Measurements from ENCODE around the gene KIF5C. TPM values are rescaled to one million over a fixed set of nuclear protein-coding genes. Genes with fewer than 3 reads are reported as not detected.

The KIF5C gene
- total and polyA plus RNA-seq, 9 donors = 0.73 to 18.7 (median 3.3) TPM

DNA sequence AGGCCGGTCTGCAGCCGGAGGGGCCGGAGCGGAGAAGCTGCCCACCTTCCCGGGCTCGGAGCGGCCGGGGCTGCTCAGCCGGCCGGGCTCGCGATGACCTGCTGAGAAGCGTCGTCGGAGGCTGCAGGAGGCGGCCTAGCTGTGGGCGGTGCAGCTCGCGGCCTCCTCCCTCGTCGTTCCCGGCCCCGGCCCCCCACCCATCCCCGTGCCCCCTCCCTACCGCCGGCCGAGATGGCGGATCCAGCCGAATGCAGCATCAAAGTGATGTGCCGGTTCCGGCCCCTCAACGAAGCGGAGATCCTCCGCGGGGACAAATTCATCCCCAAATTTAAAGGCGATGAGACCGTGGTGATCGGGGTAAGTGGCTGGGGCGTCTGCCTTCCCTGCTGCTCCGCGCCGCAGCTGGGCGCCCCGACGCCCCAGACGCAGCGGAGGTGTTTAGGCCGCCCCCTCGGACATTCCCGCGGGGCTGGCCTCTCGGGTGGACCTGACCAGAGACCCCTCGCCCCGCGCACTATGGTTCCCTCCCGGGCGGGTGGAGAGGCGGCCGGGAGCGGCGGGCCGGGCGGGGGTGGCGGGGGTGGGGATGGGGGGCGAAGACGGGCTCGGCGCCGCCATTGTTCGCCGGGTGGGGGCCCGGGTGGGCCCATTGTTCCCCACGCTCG is 492 bp downstream of the KIF5C start:
- no peaks in the 10 kb centered on the region for H3K4me1 ChIP-seq (ENCODE audit: insufficient read depth)
- peak overlapping the region; percentile 20 for H3K4me3 ChIP-seq
- no peak overlapping the region for H3K27ac ChIP-seq
- no peaks in the 10 kb centered on the region for H3K36me3 ChIP-seq
- intact Hi-C loops (cut with DNase I) = loop anchor here in 1 of 4 donors (5.0 kb wide), 1 partner anchor 282 kb away; no protein-coding TSS in a partner anchor
- no peaks in the 10 kb centered on the region for H3K27me3 ChIP-seq
- H3K9me3 ChIP-seq = no peaks in the 10 kb centered on the region
- DNase-seq = no peak
- TF ChIP-seq, protein P1, sequence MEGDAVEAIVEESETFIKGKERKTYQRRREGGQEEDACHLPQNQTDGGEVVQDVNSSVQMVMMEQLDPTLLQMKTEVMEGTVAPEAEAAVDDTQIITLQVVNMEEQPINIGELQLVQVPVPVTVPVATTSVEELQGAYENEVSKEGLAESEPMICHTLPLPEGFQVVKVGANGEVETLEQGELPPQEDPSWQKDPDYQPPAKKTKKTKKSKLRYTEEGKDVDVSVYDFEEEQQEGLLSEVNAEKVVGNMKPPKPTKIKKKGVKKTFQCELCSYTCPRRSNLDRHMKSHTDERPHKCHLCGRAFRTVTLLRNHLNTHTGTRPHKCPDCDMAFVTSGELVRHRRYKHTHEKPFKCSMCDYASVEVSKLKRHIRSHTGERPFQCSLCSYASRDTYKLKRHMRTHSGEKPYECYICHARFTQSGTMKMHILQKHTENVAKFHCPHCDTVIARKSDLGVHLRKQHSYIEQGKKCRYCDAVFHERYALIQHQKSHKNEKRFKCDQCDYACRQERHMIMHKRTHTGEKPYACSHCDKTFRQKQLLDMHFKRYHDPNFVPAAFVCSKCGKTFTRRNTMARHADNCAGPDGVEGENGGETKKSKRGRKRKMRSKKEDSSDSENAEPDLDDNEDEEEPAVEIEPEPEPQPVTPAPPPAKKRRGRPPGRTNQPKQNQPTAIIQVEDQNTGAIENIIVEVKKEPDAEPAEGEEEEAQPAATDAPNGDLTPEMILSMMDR (IDR thresholded peaks at IDR 0.05) = no peak
- TF ChIP-seq POLR2A (IDR thresholded peaks at IDR 0.05) (no peak), EP300 (IDR thresholded peaks at IDR 0.05) (no peak)
- 0 to 2% (median 1%) methylated on average over 44 to 74 of the region's 74 CpGs for WGBS, 3 donors

DNA sequence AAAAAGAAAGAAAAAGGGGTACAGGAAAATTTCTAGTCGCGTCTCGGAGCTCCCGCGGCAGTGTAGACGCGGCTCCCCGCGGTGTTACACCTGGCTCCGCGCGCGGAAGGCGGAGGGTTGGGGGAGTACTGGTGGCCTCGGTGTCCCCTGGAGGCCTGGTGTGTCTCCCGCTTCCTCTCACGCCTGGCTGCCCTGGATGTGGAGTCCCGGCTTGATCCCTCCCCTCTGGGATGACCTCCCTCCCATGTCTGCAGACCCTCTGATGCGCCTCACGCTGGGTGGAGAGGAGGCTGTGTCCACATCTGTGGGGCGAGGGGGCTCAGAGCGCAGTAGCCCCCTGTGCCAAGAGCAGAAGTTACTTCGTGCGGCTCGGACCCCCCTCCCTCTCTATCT is 1.2 kb downstream of the KIF5C start:
- intact Hi-C loops (cut with DNase I) = loop anchor here in 1 of 4 donors (5.0 kb wide), 1 partner anchor 281 kb away; no protein-coding TSS in a partner anchor
- peak in 1 of 5 donors; percentile 17 for DNase-seq
- Histone ChIP-seq H3K4me1 (ENCODE audit: insufficient read depth) (no peaks in the 10 kb centered on the region), H3K36me3 (no peaks in the 10 kb centered on the region), H3K9me3 (no peaks in the 10 kb centered on the region), H3K4me3 (no peak overlapping the region), H3K27ac (no peak overlapping the region), H3K27me3 (no peaks in the 10 kb centered on the region)
- TF ChIP-seq POLR2A (IDR thresholded peaks at IDR 0.05) (no peak), EP300 (IDR thresholded peaks at IDR 0.05) (no peak)
- TF ChIP-seq, protein P1 (IDR thresholded peaks at IDR 0.05) = no peak
- WGBS, 3 donors = 2 to 4% (median 3%) methylated on average over 25 of the region's 25 CpGs

DNA sequence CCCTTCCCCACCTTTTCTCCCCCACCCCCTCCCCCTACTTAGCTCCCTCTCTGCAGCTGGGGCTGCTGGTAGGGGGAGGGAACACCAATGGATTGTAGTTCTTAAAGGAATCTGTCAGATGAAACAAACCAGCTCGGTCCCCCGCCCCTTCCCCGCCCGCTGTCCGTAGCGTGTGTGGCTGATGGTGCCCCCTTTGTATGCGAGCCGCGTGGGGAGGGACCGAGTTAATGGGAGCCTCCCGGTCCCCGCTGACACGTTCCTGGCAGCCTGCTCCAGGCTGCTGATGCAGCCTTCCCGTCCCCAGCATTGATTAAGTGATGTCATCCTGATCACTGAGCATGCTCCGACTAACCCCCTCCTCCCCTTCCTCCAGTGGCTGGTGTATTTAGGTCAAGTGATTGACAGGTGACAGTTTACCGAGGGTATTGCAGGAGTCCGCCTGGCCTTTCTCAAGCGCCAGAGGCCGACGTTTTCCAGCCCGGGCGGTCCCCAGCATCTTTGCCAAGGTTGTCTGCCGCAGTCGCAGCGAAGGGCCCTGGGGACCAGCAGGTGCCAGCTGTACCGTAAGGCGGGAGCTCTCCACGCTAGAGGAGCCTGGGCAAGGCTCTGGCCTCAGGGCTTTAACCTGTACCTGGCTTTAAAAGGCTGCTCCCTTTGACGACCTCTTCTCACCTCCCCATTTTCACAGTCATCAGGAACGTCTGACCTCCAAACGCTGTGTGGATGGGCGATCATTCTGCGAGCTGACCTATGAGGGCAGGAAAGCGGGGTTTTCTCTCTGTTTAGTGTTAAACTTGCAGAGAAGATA is 1.8 kb downstream of the KIF5C start:
- H3K4me1 ChIP-seq (ENCODE audit: insufficient read depth) = no peaks in the 10 kb centered on the region
- H3K9me3 ChIP-seq = no peaks in the 10 kb centered on the region
- no peaks in the 10 kb centered on the region for H3K36me3 ChIP-seq
- DNase-seq = peak in 3 of 5 donors; percentile 19 to 46 (median 20)
- H3K27ac ChIP-seq = no peak overlapping the region
- TF ChIP-seq POLR2A (IDR thresholded peaks at IDR 0.05) = no peak
- TF ChIP-seq EP300 (IDR thresholded peaks at IDR 0.05) = no peak
- TF ChIP-seq, protein P1 (IDR thresholded peaks at IDR 0.05) = no peak
- 19 to 28% (median 24%) methylated on average over 33 to 34 of the region's 34 CpGs for WGBS, 3 donors
- H3K4me3 ChIP-seq = no peak overlapping the region
- intact Hi-C loops (cut with DNase I) = loop anchor here in 1 of 4 donors (5.0 kb wide), 1 partner anchor 281 kb away; no protein-coding TSS in a partner anchor
- no peaks in the 10 kb centered on the region for H3K27me3 ChIP-seq

DNA sequence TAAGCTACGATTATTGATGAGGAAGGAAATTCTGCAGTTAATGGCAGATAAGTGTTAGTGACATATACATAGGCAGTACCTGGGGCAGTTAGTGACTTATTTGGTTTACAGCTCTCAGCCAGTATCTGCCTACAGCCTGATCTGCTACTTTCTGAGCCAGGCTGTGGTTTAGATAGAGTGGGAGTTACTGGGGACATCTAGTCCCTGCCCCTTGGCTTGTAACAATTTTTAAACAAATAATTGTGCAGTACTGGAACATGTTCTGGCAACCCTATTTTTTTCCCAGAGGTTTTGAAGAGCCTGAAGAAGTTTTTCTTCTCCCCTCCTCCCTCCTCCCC is 2.3 kb downstream of the KIF5C start:
- Histone ChIP-seq H3K27me3 (no peaks in the 10 kb centered on the region), H3K9me3 (no peaks in the 10 kb centered on the region), H3K36me3 (no peaks in the 10 kb centered on the region), H3K4me1 (ENCODE audit: insufficient read depth) (no peaks in the 10 kb centered on the region), H3K4me3 (no peak overlapping the region), H3K27ac (no peak overlapping the region)
- intact Hi-C loops (cut with DNase I) = loop anchor here in 1 of 4 donors (5.0 kb wide), 1 partner anchor 280 kb away; no protein-coding TSS in a partner anchor
- TF ChIP-seq POLR2A (IDR thresholded peaks at IDR 0.05) (no peak), EP300 (IDR thresholded peaks at IDR 0.05) (no peak)
- TF ChIP-seq, protein P1 (IDR thresholded peaks at IDR 0.05) = no peak
- no peak for DNase-seq
- WGBS, 3 donors = 28 to 38% (median 30%) methylated on average over 1 of the region's 1 CpG
